ENCODE results near the gene ZFYVE27. TPM values are rescaled to one million over a fixed set of nuclear protein-coding genes. Genes with fewer than 3 reads are reported as not detected.

ZFYVE27 gene
- total RNA-seq, 1 donor from 2014 or later: 13.7 TPM

- no peaks in the 10 kb centered on the region for H3K9me3 ChIP-seq (ENCODE audit: low read depth)
- H3K36me3 ChIP-seq: no peaks in the 10 kb centered on the region
- TF ChIP-seq CTCF (IDR thresholded peaks at IDR 0.05): peak; percentile 13
- no peak for TF ChIP-seq EZH2phosphoT487 (IDR thresholded peaks at IDR 0.05)
- Mint-ChIP-seq H3K27ac (no peak overlapping the region), H3K4me3 (no peak overlapping the region), H3K36me3 (no peaks in the 10 kb centered on the region), H3K27me3 (ENCODE audit: insufficient read depth, low read depth) (peaks cover 11% of the 10 kb centered on the region), H3K9me3 (peaks cover 3% of the 10 kb centered on the region), H3K4me1 (no peaks in the 10 kb centered on the region)
- no peaks in the 10 kb centered on the region for H3K79me2 ChIP-seq (ENCODE audit: low read depth)
- H3F3A ChIP-seq (ENCODE audit: low read depth): no peaks in the 10 kb centered on the region
- DNase-seq (ENCODE audit: low spot score): no peak
- no peaks in the 10 kb centered on the region for H3K27me3 ChIP-seq
- H3K4me3 ChIP-seq: no peak overlapping the region
- no peak overlapping the region for H3K9ac ChIP-seq
- H3K27ac ChIP-seq: no peak overlapping the region
- no peaks in the 10 kb centered on the region for H4K20me1 ChIP-seq (ENCODE audit: low read depth)
- no peak overlapping the region for H2AFZ ChIP-seq (replicated peaks)
- no peak overlapping the region for H3K4me2 ChIP-seq
- no peaks in the 10 kb centered on the region for H3K4me1 ChIP-seq
Observed at GRCh38 chr10:97795886-97796285, 59.0 kb downstream of the ZFYVE27 start.

- Histone ChIP-seq H3K27me3 (no peaks in the 10 kb centered on the region), H3K4me3 (no peak overlapping the region), H3F3A (ENCODE audit: low read depth) (no peaks in the 10 kb centered on the region), H3K79me2 (ENCODE audit: low read depth) (no peaks in the 10 kb centered on the region), H3K27ac (no peak overlapping the region), H3K9ac (no peak overlapping the region), H3K9me3 (ENCODE audit: low read depth) (no peaks in the 10 kb centered on the region), H2AFZ (replicated peaks) (no peak overlapping the region), H3K4me2 (no peak overlapping the region), H3K4me1 (no peaks in the 10 kb centered on the region), H4K20me1 (ENCODE audit: low read depth) (no peaks in the 10 kb centered on the region), H3K36me3 (no peaks in the 10 kb centered on the region)
- Mint-ChIP-seq H3K4me3 (no peak overlapping the region), H3K9me3 (peaks cover 3% of the 10 kb centered on the region), H3K27me3 (ENCODE audit: insufficient read depth, low read depth) (peaks cover 8% of the 10 kb centered on the region), H3K27ac (no peak overlapping the region), H3K4me1 (no peaks in the 10 kb centered on the region), H3K36me3 (no peaks in the 10 kb centered on the region)
- TF ChIP-seq EZH2 (IDR thresholded peaks at IDR 0.05): no peak
- no peak for TF ChIP-seq EZH2phosphoT487 (IDR thresholded peaks at IDR 0.05)
- TF ChIP-seq CTCF (IDR thresholded peaks at IDR 0.05): no peak
- no peak for DNase-seq (ENCODE audit: low spot score)
Observed at GRCh38 chr10:97796651-97797050, 59.7 kb downstream of the ZFYVE27 start.

- no peaks in the 10 kb centered on the region for H3K36me3 Mint-ChIP-seq
- no peak overlapping the region for H3K9ac ChIP-seq
- DNase-seq (ENCODE audit: low spot score): no peak
- no peaks in the 10 kb centered on the region for H3K4me1 Mint-ChIP-seq
- no peak for TF ChIP-seq CTCF (IDR thresholded peaks at IDR 0.05)
- TF ChIP-seq EZH2phosphoT487 (IDR thresholded peaks at IDR 0.05): no peak
- TF ChIP-seq EZH2 (IDR thresholded peaks at IDR 0.05): no peak
- H3K4me1 ChIP-seq: no peaks in the 10 kb centered on the region
- no peak overlapping the region for H3K4me3 Mint-ChIP-seq
- H3K4me2 ChIP-seq: no peak overlapping the region
- no peaks in the 10 kb centered on the region for H3K36me3 ChIP-seq
- peaks cover 11% of the 10 kb centered on the region for H3K27me3 Mint-ChIP-seq (ENCODE audit: insufficient read depth, low read depth)
- no peaks in the 10 kb centered on the region for H3K79me2 ChIP-seq (ENCODE audit: low read depth)
- H3K27ac ChIP-seq: no peak overlapping the region
- H3K9me3 ChIP-seq (ENCODE audit: low read depth): no peaks in the 10 kb centered on the region
- H3K27ac Mint-ChIP-seq: no peak overlapping the region
- no peak overlapping the region for H3K4me3 ChIP-seq
- H4K20me1 ChIP-seq (ENCODE audit: low read depth): no peaks in the 10 kb centered on the region
- peaks cover 3% of the 10 kb centered on the region for H3K9me3 Mint-ChIP-seq
- H3F3A ChIP-seq (ENCODE audit: low read depth): no peaks in the 10 kb centered on the region
- no peak overlapping the region for H2AFZ ChIP-seq (replicated peaks)
- H3K27me3 ChIP-seq: no peaks in the 10 kb centered on the region
Observed at GRCh38 chr10:97798958-97799610, 62.2 kb downstream of the ZFYVE27 start.

All from neural progenitor cell (in vitro differentiated cells).